Stimulated activated CD4-positive, alpha-beta T cell treated with anti-CD3 and anti-CD28 coated beads, Interleukin-4, amount 100 ng/mL, for 48 hours (primary cell): ENCODE data around the gene ZSCAN5B.
"Not testable (repeated sequence)": the region's sequence is repeated elsewhere in the genome, so short reads cannot be mapped to it uniquely, and the experiment has no call there.

ENCODE experiments used
- DNase-seq, 2 donors: peaks; one replicate each; pipeline ENCODE4 v3.0.0-alpha.2; 2020; ENCODE audit warnings: low read depth in 2 of 2

ZSCAN5B gene

GRCh38 chr19:56175861-56176307 lies 21.7 kb downstream of the ZSCAN5B start, which contains the start of gene GALP:
TSS of gene GALP (plus strand) at chr19:56176008. CDS start at chr19:56177109, 1,101 bp downstream.
- DNase-seq, result not testable (repeated sequence)

GRCh38 chr19:56174550-56174949 lies 23.0 kb downstream of the ZSCAN5B start:
- no peak for DNase-seq

GRCh38 chr19:56174086-56174485 lies 23.5 kb downstream of the ZSCAN5B start:
- DNase-seq, result no peak

GRCh38 chr19:56170261-56170660 lies 27.3 kb downstream of the ZSCAN5B start:
- no peak for DNase-seq

- DNase-seq, result no peak
These were observed 30.5 kb downstream of the ZSCAN5B start for GRCh38 chr19:56167064-56167578.

- no peak for DNase-seq
These were observed 34.5 kb downstream of the ZSCAN5B start for GRCh38 chr19:56163097-56163496.

GRCh38 chr19:56162258-56162657 lies 35.3 kb downstream of the ZSCAN5B start:
- DNase-seq, result no peak

GRCh38 chr19:56161534-56161933 lies 36.0 kb downstream of the ZSCAN5B start:
- no peak for DNase-seq

GRCh38 chr19:56159622-56160271 lies 37.8 kb downstream of the ZSCAN5B start:
- DNase-seq, result no peak

GRCh38 chr19:56159009-56159559 lies 38.5 kb downstream of the ZSCAN5B start:
- DNase-seq, result no peak

- DNase-seq, result no peak
These were observed 39.3 kb downstream of the ZSCAN5B start for GRCh38 chr19:56158170-56158757.

GRCh38 chr19:56156768-56157167 lies 40.8 kb downstream of the ZSCAN5B start:
- DNase-seq, result no peak

GRCh38 chr19:56155124-56155687 lies 42.4 kb downstream of the ZSCAN5B start:
- no peak for DNase-seq

GRCh38 chr19:56153507-56153906 lies 44.1 kb downstream of the ZSCAN5B start:
- no peak for DNase-seq

- DNase-seq, result no peak
These were observed 44.9 kb downstream of the ZSCAN5B start for GRCh38 chr19:56152644-56153043.

GRCh38 chr19:56150358-56150757 lies 47.2 kb downstream of the ZSCAN5B start:
- DNase-seq, result no peak

GRCh38 chr19:56149656-56150038 lies 47.9 kb downstream of the ZSCAN5B start:
- DNase-seq, result no peak

- not testable (repeated sequence) for DNase-seq
These were observed 48.5 kb downstream of the ZSCAN5B start for GRCh38 chr19:56148955-56149655.

GRCh38 chr19:56148096-56148495 lies 49.5 kb downstream of the ZSCAN5B start:
- DNase-seq, result no peak

GRCh38 chr19:56147307-56147706 lies 50.3 kb downstream of the ZSCAN5B start:
- DNase-seq, result no peak

GRCh38 chr19:56146904-56147303 lies 50.7 kb downstream of the ZSCAN5B start:
- DNase-seq, result no peak

- DNase-seq, result no peak
These were observed 51.9 kb downstream of the ZSCAN5B start for GRCh38 chr19:56145698-56146097.
